HS-5 (cell line): Measurements from ENCODE around the gene ABCF3.
"Not testable (repeated sequence)": the region's sequence is repeated elsewhere in the genome, so short reads cannot be mapped to it uniquely, and the experiment has no call there.

ENCODE experiments used
- DNase-seq: peaks from one replicate; pipeline ENCODE4 v3.0.0-alpha.2; 2012; ENCODE audit warnings: low read depth

The ABCF3 gene, protein sequence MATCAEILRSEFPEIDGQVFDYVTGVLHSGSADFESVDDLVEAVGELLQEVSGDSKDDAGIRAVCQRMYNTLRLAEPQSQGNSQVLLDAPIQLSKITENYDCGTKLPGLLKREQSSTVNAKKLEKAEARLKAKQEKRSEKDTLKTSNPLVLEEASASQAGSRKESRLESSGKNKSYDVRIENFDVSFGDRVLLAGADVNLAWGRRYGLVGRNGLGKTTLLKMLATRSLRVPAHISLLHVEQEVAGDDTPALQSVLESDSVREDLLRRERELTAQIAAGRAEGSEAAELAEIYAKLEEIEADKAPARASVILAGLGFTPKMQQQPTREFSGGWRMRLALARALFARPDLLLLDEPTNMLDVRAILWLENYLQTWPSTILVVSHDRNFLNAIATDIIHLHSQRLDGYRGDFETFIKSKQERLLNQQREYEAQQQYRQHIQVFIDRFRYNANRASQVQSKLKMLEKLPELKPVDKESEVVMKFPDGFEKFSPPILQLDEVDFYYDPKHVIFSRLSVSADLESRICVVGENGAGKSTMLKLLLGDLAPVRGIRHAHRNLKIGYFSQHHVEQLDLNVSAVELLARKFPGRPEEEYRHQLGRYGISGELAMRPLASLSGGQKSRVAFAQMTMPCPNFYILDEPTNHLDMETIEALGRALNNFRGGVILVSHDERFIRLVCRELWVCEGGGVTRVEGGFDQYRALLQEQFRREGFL

DNA sequence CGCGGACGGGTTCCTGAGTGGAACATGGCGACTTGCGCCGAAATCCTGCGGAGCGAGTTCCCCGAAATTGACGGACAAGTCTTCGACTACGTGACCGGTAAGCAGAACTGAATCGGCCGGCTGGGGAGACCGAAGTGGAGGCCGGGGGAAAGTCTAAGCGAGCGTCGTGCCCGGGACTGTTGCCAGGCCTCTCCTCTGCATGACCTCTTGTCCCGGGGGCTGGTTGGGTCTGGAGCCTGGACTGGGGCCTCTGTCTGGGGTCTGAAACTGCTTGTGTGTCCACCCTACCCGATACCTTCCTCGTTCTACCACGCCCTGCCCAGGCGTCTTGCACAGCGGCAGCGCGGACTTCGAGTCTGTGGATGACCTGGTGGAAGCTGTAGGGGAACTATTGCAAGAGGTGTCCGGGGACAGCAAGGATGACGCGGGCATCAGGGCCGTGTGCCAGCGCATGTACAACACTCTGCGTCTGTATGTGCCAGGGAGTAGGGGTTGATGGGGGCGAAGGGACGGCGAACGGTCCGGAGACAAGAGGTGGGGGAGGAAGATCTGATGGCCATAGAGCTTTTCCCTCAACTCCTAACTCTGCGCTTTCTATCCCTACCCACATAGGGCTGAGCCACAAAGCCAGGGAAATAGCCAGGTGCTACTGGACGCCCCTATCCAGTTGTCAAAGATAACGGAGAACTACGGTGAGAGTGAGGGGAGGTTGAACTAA is at the start of gene ABCF3:
Gene ABCF3, plus strand, starts transcription at position 16 of the 718 bp plus-strand sequence. Its CDS starts 9 bp downstream, at position 25.
- DNase-seq, result no peak

DNA sequence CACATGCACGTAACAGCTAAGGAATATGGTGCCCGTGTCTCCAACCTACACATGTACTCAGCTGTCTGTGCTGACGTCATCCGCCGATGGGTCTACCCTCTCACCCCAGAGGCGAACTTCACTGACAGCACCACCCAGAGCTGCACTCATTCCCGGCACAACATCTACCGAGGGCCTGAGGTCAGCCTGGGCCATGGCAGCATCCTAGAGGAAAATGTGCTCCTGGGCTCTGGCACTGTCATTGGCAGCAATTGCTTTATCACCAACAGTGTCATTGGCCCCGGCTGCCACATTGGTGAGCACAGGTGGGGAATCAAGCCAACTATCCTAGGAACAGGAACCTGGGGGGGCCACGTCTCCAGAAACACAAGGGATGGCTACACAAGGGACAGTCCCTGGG is 45.6 kb upstream of the ABCF3 start:
- no peak for DNase-seq

DNA sequence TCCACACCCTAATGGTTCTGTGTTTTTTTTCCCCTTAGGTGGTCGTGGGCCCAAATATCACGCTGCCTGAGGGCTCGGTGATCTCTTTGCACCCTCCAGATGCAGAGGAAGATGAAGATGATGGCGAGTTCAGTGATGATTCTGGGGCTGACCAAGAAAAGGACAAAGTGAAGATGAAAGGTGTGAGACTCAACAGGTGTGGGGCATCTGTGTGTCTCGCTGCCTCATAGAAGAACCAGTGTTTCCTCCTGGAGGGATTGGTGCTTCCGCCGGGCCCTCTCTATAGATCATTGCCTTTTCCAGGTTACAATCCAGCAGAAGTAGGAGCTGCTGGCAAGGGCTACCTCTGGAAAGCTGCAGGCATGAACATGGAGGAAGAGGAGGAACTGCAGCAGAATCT is 43.8 kb upstream of the ABCF3 start:
- no peak for DNase-seq

DNA sequence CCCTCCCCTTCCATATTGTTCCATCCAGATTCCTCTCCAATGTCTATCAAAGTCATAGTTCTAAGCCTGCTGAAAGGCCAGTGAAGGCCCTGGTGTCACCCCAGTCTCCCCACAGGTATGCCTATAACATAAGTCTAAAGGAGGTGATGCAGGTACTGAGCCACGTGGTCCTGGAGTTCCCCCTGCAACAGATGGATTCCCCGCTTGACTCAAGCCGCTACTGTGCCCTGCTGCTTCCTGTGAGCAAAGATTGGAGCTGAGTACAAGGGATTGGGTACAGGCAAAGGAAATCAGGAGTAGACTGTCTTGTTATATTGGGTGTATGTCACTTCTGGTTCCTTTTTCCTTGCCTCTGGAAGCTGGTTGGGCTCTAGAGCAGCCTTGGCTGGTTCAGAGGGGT is 42.7 kb upstream of the ABCF3 start:
- no peak for DNase-seq

DNA sequence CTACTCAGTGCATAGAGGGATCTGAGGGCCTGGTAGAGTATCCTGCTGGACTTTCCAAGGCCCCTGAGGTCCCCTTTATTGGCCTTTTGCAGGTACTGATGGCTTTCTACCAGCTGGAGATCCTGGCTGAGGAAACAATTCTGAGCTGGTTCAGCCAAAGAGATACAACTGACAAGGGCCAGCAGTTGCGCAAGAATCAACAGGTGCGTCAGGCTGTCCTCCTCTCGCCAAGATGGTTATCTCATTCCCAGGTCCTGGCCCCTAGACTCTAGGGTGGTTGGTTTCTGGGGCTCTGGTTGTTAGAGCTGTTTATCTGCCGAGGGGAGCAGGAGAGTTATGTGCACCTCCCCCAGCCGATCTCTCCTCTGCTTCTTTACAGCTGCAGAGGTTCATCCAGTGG is 41.5 kb upstream of the ABCF3 start:
- DNase-seq, result no peak

DNA sequence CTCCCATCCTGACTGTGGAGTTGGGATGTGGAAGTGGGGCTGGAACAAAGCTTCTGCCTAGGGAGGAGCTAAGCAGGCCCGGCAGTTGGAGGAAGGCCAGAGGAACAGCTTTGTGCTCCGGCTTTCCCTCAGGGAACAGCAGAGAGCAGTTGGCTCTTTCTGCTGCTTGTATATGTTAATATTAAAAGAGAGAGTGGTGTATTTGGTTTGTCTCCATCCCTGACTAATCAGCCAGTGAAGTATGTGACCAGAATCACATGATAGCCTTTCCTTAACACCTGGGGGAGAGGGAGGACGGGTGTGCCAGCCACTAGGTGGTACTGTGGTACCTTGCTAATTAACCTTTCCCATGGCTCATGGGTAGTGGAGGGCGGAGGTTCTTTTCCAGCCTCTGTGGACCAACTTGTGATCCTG is 40.9 kb upstream of the ABCF3 start:
- no peak for DNase-seq

DNA sequence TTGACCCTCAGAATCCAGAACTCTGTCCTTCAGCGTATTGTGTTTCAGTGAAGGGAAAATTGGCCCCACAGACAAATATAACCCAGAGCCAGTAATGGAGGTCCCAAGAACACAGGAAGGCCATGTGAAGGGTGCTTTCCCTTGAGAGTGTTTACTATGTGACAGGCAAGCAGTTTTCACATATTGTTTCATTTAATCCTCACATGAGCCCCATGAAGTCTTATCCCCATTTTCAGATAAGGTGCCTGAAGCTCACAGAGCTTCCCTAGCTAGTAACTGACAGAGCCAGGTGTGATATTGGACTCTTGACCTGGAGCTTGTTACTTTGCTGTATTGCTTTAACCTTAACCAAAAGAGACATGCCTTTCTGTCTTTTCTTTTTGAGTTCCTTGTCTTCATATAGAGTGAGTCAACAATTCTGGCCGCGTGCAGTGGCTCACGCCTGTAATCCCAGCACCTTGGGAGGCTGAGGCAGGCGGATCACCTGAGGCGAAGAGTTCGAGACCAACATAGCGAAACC is 40.2 kb upstream of the ABCF3 start:
- no peak for DNase-seq

DNA sequence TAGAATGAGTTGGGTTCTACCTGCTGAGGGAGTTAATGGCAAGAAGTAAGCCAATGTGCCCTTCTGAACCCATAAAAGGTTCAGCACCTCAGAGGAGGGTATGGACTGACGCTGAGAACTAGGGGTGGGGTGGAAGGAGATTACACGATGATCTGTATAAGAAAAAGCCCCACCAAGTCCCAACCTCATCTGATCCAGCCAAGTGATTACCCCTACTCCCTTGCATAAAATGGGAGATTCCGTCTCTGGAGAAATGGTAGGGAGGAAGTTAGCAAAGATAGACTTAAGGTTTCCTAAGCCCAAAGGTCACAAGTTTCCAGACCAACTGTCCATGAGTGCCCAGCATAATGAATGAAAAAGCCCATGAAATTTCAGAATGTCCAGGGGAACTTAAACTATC is 37.9 kb upstream of the ABCF3 start:
- DNase-seq, result no peak

DNA sequence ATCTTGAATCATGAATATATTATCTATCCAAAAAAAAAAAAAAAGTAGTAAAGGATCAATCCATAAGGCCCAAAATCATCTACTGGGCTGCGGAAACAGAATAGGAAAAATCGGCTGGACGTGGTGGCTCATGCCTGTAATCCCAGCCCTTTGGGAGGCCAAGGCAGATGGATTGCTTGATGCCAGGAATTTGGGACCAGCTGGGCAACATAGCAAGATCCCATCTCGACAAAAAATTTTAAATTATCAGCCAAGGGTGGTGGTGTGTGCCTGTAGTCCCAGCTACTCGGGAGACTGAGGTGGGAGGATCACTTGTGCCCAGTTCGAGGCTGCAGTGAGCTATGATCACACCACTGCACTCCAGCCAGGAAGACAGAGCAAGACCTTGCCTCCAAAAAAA is 36.9 kb upstream of the ABCF3 start:
- no peak for DNase-seq

DNA sequence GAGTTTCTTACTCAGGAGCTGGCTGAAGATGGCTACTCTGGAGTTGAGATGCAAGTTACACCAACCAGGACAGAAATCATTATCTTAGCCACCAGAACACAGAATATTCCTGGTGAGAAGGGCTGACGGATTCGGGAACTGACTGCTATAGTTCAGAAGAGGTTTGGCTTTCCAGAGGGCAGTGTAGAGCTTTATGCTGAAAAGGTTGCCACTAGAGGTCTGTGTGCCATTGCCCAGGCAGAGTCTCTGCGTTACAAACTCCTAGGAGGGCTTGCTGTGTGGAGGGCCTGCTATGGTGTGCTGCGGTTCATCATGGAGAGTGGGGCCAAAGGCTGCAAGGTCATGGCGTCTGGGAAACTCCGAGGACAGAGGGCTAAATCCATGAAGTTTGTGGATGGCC is 36.2 kb upstream of the ABCF3 start:
- not testable (repeated sequence) for DNase-seq

DNA sequence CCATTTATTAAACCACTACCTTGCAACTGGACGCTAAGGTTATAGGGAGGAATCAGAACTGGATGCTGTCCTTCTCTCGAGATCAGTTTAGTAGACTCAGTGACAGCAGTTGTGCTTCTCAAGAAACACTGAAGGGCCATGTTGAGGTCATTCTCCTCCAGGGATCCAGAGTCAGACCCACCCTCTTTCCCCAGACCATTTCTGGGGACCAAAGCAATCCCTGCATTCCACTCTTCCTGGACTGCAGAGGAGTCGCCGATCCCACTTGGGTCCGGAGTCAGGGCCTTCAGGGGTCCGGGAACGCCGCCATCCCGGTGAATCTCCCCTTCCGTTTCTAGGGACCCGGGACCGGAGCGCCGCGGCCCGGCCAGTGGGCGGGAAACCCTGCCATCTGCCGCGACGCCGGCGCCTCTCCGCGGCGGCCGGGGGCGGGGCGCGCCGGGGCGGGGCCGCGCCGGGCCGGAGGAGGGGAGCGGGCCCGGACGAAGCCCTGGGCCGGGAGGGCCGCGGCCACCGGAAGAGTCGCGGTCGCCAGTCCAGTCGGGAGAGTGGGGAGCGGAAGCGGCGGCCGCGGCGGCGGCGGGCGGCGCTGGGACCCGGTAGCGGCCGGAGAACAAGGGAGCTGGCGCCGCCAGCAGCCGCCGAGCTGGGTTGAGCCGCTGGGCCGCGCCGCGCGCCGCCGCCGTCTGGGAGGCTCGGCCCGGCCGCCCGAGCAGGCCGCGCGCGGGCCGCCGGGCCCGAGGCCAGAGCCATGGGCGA is 30.9 kb upstream of the ABCF3 start, which contains the start of gene DVL3:
Gene DVL3, plus strand, starts transcription at position 493 of the 759 bp plus-strand sequence. Its CDS starts 259 bp downstream, at position 752.
- no peak for DNase-seq

DNA sequence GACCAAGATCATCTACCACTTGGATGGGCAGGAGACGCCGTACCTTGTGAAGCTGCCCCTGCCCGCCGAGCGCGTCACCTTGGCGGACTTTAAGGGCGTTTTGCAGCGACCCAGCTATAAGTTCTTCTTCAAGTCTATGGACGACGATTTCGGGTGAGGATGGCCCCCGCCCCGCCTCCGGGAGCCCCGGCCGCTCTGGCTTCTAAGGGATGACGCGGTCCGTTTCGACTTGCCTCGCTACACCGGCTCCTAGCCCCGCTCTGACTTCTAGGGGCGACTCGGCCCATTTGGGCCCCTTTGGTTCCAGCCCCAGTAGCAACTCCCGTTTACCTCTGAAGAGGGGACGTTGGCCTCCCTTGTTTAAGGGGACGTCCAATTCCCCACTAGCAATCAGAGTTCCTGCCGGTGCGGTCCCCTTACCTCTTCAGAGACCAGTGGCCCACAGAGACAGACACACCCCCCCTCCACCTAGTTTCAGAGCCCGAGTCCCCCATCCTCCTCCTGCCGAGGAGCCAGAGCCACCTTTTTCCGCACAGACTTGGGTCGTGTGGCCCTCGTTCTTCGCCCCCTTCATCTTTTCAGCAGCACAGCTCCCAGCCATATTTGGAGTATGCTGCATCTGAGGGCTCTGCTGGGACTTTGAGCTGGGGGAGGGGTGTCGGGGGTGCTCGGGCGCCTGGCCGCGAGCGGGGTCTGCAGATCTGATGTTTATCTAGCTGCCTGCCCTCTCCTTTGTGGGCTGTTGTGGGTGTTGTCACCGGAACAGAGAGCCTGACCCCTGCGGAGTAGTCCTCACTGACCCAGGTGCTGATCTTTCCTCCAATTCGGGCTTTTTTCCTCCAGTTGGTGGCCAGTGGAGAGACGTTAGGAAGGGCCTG is 30.1 kb upstream of the ABCF3 start:
- no peak for DNase-seq

DNA sequence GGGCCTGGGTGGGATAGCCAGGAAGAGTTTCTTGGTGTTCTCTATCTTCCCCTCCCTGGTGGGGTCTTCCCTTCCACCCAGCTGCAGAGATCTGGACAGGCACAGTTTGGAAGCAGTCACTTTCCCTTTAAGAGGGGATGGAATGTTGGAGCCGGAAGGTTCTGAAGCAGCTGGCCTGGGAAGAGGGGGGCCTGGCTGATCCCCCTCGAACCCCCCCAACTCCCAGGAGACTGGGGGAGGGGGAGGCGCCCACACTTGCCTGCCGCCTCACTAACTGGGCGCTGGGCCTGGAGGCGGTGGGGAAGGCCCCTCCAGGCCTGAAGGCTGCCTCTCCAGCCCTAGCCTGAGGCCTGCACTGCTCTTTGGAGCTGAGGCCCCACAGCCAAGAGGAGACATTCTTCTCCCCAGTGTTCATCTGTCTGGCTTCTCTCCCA is 29.5 kb upstream of the ABCF3 start:
- DNase-seq, result no peak

DNA sequence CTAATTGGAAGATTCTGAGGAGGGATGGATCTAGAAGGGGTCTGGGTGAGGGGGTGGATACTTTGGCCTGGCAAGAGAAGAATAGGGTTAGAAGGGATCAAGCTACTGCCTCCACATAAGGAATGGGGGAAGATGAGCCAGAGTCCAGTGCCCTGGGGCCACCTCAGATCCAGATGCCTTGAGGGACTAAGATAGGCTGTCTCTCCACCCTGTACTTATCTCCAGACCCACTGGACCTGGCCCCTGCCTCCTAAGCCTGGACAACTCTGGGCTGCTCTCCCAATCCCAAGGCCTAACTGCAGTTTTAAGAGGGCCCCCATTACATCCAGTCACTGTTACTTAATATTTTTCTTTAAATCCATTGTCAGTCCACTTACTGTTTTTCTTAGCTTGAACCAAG is 28.8 kb upstream of the ABCF3 start:
- DNase-seq, result no peak

DNA sequence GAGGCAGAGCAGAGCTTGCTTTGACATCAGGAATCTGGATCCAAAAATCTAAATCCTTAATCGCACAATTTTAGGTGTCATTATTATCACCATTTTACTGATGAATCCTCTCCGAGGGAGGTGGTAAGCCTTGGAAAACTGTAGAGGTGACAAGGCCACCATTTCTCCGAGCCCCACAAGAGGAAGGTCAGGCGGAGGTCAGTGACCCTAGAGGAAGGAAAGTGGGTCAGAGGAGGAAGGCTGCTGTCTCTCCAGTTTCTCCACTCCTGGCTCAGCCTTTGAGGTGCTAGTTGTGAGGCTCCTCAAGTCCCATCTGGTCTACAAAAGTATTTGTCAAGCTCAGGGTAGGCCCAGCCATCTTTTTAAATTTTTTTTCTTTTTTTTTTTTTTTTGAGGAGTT is 27.6 kb upstream of the ABCF3 start:
- no peak for DNase-seq

DNA sequence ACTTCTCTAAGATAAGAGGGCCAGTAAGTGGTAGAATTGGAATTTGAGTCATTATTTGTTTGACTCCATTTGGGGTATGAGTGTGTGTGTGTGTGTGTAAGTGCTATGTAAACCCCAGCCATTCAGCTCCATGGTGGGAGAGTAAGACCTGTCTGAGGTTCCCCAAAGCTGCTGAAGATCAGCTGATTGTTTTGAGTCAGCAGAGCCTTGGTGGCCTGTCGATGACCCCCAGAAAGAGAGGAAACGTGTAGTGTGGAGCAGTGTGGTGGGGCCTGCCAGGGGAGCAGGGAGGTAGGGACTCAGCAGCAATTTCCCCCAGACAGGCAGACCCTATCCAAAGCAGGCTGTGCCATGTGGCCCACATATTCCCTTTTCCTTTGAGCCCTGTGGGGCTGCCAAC is 25.5 kb upstream of the ABCF3 start:
- no peak for DNase-seq

DNA sequence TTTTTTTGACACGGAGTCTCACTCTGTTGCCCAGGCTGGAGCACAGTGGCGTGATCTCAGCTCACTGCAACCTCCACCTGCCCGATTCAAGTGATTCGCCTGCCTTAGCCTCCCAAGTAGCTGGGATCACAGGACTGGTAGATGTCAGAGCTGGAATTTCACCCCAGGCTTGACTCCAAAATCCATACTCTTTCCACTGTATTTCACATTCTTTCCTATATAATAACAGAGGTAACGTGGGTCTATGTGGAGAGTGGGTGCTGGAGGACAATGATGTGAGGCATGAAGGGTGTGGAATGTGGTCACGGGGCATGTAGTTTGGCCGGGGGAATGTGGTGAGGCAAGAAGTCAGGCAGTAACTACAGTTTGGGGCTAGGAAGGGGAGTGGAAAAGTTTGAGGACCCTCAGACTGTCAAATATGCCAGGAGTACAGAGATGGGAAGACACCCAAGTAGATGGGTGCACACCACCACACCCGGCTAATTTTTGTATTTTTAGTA is 23.4 kb upstream of the ABCF3 start:
- not testable (repeated sequence) for DNase-seq

DNA sequence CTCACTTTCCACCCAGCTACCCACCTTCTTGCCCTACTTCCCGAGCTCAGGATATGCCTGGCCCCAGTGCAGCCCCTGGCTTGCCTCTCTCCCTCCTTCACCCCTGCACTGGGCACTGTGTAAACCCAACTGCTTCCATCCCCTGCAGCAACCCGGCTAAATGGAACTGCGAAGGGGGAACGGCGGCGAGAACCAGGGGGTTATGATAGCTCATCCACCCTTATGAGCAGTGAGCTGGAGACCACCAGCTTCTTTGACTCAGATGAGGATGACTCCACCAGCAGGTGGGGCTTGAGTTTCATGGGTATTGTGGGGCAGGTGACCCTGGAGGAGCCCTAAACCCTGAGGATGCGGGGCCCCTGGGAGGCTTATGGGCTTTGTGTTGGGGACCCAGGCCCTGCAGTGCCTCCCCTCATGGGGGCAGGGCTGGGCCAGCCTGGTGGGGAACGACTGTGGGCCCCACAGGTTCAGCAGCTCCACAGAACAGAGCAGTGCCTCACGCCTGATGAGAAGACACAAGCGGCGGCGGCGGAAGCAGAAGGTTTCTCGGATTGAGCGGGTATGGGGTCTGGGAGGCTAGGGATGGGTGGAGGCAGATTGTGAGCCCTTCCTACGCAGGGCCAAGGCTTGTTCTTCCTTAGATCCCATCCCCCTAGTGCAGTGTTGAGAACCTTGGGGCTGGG is 21.2 kb upstream of the ABCF3 start:
- DNase-seq, result no peak

DNA sequence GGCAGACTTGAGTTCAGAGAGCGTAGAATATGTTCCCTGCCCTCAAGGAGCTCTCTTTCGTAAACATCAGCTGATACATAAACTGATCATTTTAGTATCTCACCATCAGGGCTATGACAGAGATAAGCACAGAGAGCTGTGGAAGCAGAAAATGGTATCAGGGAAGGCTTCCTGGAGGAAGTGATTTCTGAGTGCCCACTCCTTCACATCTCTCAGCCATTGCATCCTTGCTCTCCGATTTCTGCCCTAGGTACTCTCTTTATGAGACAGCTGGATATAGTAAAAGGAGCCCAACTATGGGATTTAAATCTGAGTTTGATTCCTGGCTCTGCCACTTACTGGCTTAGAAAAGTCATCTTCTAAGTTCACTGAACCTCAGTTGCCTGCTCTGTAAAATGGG is 20.5 kb upstream of the ABCF3 start:
- no peak for DNase-seq

DNA sequence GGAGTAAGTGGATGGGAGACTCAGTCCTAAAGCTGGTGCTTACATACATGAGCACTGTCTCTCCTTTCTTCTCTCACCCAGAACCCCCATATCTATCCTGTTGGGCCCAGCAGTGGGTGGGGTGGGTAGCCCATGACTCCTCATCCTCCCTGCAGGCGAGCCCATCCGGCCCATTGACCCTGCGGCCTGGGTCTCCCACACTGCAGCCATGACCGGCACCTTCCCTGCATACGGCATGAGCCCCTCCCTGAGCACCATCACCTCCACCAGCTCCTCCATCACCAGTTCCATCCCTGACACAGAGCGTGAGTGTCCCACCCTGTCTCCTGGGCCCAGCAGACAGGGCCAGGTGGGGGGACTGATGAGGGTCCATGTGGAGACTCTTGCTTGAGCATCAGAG is 19.3 kb upstream of the ABCF3 start:
- DNase-seq, result no peak
